Glutamatergic neuron (in vitro differentiated cells): ENCODE results near the gene CELF2. TPM values are rescaled to one million over a fixed set of nuclear protein-coding genes. Genes with fewer than 3 reads are reported as not detected.
"Not testable (repeated sequence)": the region's sequence is repeated elsewhere in the genome, so short reads cannot be mapped to it uniquely, and the experiment has no call there.

Experiments used
- DNase-seq: peaks from one replicate; pipeline ENCODE4 v3.0.0; 2022
- H3K27ac Mint-ChIP-seq: one replicate; pipeline ENCODE4 v1.8.0; 2020; ENCODE audit warnings: mild to moderate bottlenecking, mixed read lengths, inconsistent platforms; ENCODE audit not compliant: unreplicated experiment
- H3K27me3 Mint-ChIP-seq: one replicate; pipeline ENCODE4 v1.8.0; 2020; ENCODE audit warnings: mild to moderate bottlenecking, moderate library complexity, mixed read lengths, inconsistent platforms; ENCODE audit not compliant: unreplicated experiment
- H3K36me3 Mint-ChIP-seq: one replicate; pipeline ENCODE4 v1.8.0; 2020; ENCODE audit warnings: mild to moderate bottlenecking, mixed read lengths, inconsistent platforms; ENCODE audit not compliant: unreplicated experiment
- H3K4me1 Mint-ChIP-seq: one replicate; pipeline ENCODE4 v1.8.0; 2020; ENCODE audit warnings: mild to moderate bottlenecking, low read depth, mixed read lengths, inconsistent platforms; ENCODE audit not compliant: unreplicated experiment
- H3K4me3 Mint-ChIP-seq: one replicate; pipeline ENCODE4 v1.8.0; 2020; ENCODE audit warnings: mild to moderate bottlenecking, mixed read lengths, inconsistent platforms; ENCODE audit not compliant: unreplicated experiment
- H3K9me3 Mint-ChIP-seq: one replicate; pipeline ENCODE4 v1.8.0; 2020; ENCODE audit warnings: mild to moderate bottlenecking, moderate library complexity, mixed read lengths, inconsistent platforms; ENCODE audit not compliant: unreplicated experiment
- CTCF ChIP-seq: fragments of 200-600 bp; sonication (generic); IDR thresholded peaks from one replicate; pipeline ENCODE4 v1.5.0; 2021; ENCODE audit not compliant: partially characterized antibody, unreplicated experiment
- total RNA-seq: library from RNA; stranded (reverse); fragmentation: NEBNext Ultra II Directional; extraction: Animal tissue kit (Norgen Biotek cat#: 25700); gene quantifications from one replicate; pipeline ENCODE4 v1.2.1, GENCODE V29; 2021; ENCODE audit not compliant: unreplicated experiment

CELF2 gene
- total RNA-seq, 1 donor from 2014 or later = 47.4 TPM

- H3K27me3 Mint-ChIP-seq = peaks cover 4% of the 10 kb centered on the region
- peaks cover 2% of the 10 kb centered on the region for H3K9me3 Mint-ChIP-seq
- DNase-seq = no peak
- no peak overlapping the region for H3K27ac Mint-ChIP-seq
- H3K4me1 Mint-ChIP-seq = peaks cover 4% of the 10 kb centered on the region
- peaks cover 6% of the 10 kb centered on the region for H3K36me3 Mint-ChIP-seq
- no peak for TF ChIP-seq CTCF
- no peak overlapping the region for H3K4me3 Mint-ChIP-seq
Observed at GRCh38 chr10:11359869-11360268, 342.2 kb downstream of the CELF2 start.

- no peak overlapping the region for H3K4me3 Mint-ChIP-seq
- H3K27me3 Mint-ChIP-seq = peaks cover 11% of the 10 kb centered on the region
- H3K4me1 Mint-ChIP-seq = peaks cover 2% of the 10 kb centered on the region
- no peak for TF ChIP-seq CTCF
- H3K27ac Mint-ChIP-seq = no peak overlapping the region
- peaks cover 2% of the 10 kb centered on the region for H3K9me3 Mint-ChIP-seq
- H3K36me3 Mint-ChIP-seq = peaks cover 15% of the 10 kb centered on the region
- DNase-seq = no peak
Observed at GRCh38 chr10:11363497-11363896, 345.8 kb downstream of the CELF2 start.

GRCh38 chr10:11364241-11364640 is 346.6 kb downstream of the CELF2 start:
- Mint-ChIP-seq H3K4me3 (no peak overlapping the region), H3K27ac (no peak overlapping the region), H3K9me3 (peaks cover 2% of the 10 kb centered on the region), H3K36me3 (peaks cover 16% of the 10 kb centered on the region), H3K4me1 (peaks cover 2% of the 10 kb centered on the region), H3K27me3 (peaks cover 10% of the 10 kb centered on the region)
- DNase-seq = no peak
- TF ChIP-seq CTCF = no peak

GRCh38 chr10:11366889-11367288 is 349.2 kb downstream of the CELF2 start:
- H3K4me1 Mint-ChIP-seq, H3K4me3 Mint-ChIP-seq: not testable (repeated sequence)

GRCh38 chr10:11367505-11367904 is 349.8 kb downstream of the CELF2 start:
- Mint-ChIP-seq H3K4me3 (no peak overlapping the region), H3K36me3 (peaks cover 10% of the 10 kb centered on the region), H3K27ac (no peak overlapping the region), H3K27me3 (peaks cover 8% of the 10 kb centered on the region), H3K4me1 (no peaks in the 10 kb centered on the region), H3K9me3 (no peaks in the 10 kb centered on the region)
- TF ChIP-seq CTCF = no peak
- no peak for DNase-seq

More at GRCh38 chr10:11366889-11367288, 349.2 kb downstream of the CELF2 start:
- not testable (repeated sequence) for DNase-seq, H3K27ac Mint-ChIP-seq, H3K27me3 Mint-ChIP-seq, H3K9me3 Mint-ChIP-seq
- H3K36me3 Mint-ChIP-seq = peaks cover 10% of the 10 kb centered on the region
